LNCaP clone FGC (cell line): ENCODE data around the gene ADARB2.

Experiments used
- DNase-seq: peaks from one replicate; pipeline ENCODE4 v3.0.0-alpha.2; 2011; ENCODE audit warnings: low read depth
- H3K4me3 ChIP-seq: 2 replicates; pipeline ENCODE4 v1.5.1; 2011; ENCODE audit warnings: mild to moderate bottlenecking, low read depth, low read length, control low read depth
- TF ChIP-seq, protein P1 (sequence below): IDR thresholded peaks from 2 replicates; pipeline ENCODE4 v1.5.1; 2012; ENCODE audit warnings: mild to moderate bottlenecking; ENCODE audit not compliant: control insufficient read depth, insufficient read depth; ENCODE audit errors: extremely low read depth

The ADARB2 gene

DNA sequence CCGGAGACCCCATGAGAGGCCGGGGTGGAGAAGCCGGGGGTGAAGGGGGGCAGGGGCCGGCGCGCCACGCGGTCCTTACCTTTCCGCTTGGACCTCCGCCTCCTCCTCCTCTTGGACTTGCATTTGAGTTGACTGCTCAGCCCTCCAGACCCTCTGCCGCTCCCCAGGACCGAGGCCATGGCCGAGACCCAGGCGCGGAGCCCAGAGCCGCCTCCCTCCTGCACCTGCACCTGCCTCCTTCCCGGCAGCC, 428 bp downstream of the ADARB2 start:
- TF ChIP-seq, protein P1, sequence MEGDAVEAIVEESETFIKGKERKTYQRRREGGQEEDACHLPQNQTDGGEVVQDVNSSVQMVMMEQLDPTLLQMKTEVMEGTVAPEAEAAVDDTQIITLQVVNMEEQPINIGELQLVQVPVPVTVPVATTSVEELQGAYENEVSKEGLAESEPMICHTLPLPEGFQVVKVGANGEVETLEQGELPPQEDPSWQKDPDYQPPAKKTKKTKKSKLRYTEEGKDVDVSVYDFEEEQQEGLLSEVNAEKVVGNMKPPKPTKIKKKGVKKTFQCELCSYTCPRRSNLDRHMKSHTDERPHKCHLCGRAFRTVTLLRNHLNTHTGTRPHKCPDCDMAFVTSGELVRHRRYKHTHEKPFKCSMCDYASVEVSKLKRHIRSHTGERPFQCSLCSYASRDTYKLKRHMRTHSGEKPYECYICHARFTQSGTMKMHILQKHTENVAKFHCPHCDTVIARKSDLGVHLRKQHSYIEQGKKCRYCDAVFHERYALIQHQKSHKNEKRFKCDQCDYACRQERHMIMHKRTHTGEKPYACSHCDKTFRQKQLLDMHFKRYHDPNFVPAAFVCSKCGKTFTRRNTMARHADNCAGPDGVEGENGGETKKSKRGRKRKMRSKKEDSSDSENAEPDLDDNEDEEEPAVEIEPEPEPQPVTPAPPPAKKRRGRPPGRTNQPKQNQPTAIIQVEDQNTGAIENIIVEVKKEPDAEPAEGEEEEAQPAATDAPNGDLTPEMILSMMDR, result no peak
- DNase-seq, result no peak
- H3K4me3 ChIP-seq, result peak overlapping the region; percentile 48

DNA sequence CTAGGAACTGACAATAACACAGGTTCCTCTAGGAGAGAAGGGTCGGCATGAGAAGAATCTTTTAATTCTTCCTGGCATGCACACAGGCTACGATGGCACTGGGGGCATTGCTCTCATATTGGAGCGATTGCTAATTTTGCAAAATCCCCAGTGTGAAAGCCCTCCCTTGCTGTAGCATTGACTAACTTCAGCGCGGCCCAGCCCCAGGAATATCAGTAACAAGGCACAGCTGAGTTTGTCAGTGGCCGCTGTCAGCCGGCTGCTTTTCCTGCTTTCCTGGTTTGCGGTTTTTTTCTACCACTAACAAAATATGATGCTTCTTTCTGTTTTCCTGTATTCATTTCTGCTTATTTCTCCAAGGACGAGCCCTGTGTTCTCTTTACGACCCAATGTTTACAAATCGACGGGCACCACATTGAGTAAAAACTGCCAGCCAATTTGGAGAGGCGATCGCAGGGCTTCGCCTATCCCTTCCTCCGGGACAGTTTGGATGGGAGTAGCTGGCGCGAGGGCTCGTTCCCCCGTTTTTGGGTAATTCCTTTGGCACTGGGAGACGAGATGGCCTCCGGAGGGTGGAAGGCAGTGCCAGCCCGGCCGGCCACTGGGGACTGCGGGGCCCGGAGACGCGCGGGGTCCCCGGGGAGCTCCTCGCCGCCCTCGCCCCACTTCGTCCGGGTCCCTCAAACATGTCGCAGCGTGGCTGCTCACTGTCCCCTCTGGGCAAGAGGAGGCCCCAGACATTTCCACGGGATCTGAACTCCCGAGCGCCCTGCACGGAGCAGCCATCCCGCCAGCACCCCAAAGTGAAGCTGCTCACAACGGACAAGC, 967 bp downstream of the ADARB2 start:
- TF ChIP-seq, protein P1, result no peak
- no peak for DNase-seq
- peak overlapping the region; percentile 48 for H3K4me3 ChIP-seq

DNA sequence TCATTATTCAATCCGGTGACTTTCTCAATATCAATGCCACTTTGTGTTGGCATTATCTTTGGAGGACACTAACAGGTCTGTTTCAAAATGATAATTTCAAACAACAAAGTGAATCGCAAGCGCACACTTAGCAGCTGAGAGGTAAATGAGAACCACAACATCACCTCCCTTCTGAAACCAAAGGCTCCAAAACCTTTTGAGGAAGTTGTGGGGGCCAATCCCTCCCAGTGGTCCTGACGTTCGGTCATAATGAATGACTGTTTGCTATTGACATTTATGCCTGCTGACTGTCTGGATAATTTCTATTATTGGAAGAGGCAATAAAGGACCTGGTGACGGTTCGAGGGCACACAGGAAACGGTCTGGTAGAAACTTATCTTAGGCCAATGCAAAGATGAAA, 1.8 kb downstream of the ADARB2 start:
- H3K4me3 ChIP-seq, result no peak overlapping the region; the same call in 1 of the 2 replicates
- TF ChIP-seq, protein P1, result no peak
- no peak for DNase-seq

DNA sequence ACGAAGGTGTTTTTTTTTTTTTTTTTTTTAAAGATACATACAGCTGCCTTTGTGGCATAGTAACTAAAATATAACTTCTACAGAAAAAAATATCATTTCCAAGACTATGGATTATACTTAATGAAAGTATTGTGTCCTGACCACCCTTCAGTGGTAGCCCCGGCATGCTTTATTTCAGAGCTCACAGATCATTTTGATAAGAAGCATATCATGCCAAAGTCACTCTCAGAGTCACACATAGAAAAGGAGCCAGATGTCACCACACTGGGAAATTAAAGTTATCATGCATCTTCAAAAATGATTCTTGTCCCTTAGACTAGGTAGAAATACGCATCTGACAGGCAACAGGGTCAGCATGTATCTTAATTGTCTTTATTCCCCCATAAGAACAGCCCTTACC, 3.0 kb downstream of the ADARB2 start:
- TF ChIP-seq, protein P1, result no peak
- H3K4me3 ChIP-seq, result no peak overlapping the region
- DNase-seq, result no peak

DNA sequence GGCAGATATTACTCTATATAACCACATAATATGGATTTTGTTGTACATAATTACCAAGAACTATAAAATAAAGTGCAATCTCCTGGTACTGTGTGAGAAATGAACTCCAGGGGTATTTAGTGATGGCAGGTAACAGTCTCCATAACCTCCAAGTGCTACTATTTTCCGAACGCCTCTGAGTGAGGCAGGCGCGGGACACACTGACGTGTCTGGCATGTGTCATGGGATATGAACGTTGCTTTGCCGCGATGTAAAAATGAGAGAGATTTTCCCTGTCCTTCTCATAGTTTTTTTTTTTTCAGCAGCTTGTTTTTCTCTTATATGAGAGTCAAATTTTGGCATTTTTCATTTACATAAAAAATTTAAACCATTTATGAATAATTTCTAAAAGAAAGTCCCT, 3.6 kb downstream of the ADARB2 start:
- no peak for DNase-seq
- no peak overlapping the region for H3K4me3 ChIP-seq
- TF ChIP-seq, protein P1, result no peak

DNA sequence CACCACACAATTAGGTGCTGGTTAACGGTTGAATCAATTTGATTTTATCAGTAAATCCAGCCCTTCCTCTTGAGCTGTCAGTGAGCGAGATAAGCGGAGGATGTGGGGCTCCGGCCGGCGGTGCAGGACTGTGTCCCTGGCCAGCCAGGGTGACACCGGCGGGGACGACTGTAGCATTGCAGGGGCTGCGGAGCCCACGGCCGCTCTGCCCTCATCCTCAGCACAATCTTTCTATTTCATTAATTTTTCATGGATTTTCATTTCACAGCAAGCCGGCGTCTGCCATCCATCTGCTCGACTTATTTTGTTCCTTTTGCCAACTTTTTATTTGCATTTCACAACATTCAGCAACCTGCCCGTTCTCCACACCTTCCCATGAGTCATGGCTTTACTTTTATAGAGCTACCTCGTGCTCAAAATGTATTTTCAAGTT, 4.7 kb downstream of the ADARB2 start:
- no peak overlapping the region for H3K4me3 ChIP-seq
- TF ChIP-seq, protein P1, result no peak
- DNase-seq, result peak; percentile 77

DNA sequence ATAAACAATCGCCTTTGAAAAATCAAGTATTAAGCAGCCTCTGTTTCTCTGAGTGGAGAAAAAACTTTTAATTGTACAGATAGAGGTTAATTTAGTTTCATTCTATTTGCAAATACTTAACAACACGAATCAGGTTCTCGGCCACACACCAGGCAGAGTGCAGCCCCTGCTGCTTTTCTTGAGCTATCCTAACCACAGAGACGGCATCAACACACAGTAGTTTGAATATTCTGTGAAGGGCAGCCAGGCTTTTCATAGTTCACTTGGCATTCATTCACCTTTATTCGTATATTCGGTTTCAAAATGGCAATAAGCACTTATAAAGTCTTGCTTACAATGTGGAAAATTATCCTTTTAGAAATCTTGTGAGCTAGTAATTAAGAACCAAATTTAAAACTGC, 5.7 kb downstream of the ADARB2 start:
- no peak overlapping the region for H3K4me3 ChIP-seq
- no peak for DNase-seq
- TF ChIP-seq, protein P1, result no peak
